ENCODE data around the gene PKHD1.

PKHD1 gene

GRCh38 chr6:51929934-51930574 lies 157.4 kb downstream of the PKHD1 start:
- TF ChIP-seq GATA2 (IDR thresholded peaks at IDR 0.05; ENCODE audit: low read depth, low read length) = no peak
- no peak for TF ChIP-seq GATA3 (IDR thresholded peaks at IDR 0.05; ENCODE audit: low read depth, low read length)

DNA sequence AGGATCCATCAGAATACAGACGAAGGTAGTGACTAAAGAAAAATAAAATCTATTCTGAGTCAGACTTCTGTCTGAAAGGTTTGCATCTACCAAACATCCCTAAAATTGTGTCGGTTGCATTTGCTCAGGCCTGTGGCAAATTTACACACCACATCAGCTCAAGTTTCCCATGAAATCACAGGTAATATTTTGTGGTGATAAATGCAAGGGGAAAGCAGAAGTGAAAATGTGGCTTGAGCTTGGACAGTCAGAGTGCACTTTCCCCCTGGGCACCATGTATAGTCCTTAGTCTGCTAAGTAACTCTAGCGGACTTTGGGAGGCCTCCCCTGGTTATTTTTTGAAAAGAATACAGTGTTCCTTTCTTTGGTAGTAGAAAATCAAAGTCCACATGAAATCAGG lies 159.1 kb downstream of the PKHD1 start:
- no peak for TF ChIP-seq GATA3 (IDR thresholded peaks at IDR 0.05; ENCODE audit: low read depth, low read length)
- no peak for TF ChIP-seq GATA2 (IDR thresholded peaks at IDR 0.05; ENCODE audit: low read depth, low read length)

GRCh38 chr6:51927450-51927849 lies 160.0 kb downstream of the PKHD1 start:
- no peak for TF ChIP-seq GATA3 (IDR thresholded peaks at IDR 0.05; ENCODE audit: low read depth, low read length)
- TF ChIP-seq GATA2 (IDR thresholded peaks at IDR 0.05; ENCODE audit: low read depth, low read length) = no peak

DNA sequence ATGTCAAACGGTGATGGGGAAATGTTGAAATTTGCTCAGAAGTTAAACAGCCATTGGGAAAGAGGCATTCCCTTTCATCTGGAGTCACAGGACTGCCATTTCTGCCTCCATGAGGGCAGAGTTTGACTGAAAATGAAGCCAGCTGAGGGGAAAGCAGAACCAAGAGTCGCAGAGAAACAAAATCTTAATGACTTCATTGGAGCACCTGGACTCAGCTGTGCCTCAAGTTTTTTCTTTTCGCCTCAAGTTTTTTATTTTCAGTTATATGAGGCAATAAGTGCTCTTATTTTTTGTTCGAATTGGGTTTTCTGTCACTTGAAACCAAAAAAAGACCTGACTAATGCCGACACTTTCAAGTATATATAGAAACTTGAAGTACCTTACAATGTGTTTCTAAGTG lies 161.3 kb downstream of the PKHD1 start:
- TF ChIP-seq GATA3 (IDR thresholded peaks at IDR 0.05; ENCODE audit: low read depth, low read length) (no peak), GATA2 (IDR thresholded peaks at IDR 0.05; ENCODE audit: low read depth, low read length) (no peak)

DNA sequence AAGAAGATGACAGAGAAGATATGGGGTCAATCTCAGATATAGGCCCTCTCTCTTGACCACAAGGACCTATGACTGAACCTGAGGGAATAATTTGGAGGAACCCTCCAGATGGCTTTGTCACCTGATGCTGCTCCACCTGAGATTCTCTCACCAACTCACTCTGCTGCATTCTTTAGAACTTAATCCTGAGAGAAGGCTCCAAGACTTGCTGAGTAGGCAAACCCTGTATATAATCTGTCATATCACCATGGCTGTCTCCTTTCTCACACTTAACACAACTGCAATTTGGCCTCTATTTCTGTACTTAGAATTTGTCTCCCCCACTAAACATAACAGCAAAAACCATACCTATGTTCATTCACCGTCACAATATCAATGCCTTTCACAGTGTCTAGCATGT lies 172.3 kb downstream of the PKHD1 start:
- TF ChIP-seq GATA2 (IDR thresholded peaks at IDR 0.05; ENCODE audit: low read depth, low read length) (no peak), GATA3 (IDR thresholded peaks at IDR 0.05; ENCODE audit: low read depth, low read length) (no peak)

DNA sequence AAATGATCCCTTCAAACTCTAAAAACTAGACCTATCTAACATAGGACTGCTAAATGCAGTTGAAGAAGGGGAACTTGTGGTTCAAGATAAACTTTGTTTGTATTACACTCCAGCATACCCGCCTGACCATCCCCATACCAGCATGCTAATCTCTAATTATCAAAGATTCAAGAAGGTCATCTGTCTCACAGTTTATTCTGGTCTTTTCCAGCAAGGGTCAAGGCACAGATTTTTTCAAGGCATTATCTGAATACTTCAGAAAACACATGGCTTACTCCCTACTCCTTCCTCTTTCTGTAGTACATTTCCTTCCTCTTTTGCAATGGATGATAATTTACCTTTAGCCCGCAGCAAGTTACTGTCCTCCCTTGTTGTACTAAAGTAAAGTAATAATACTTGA lies 174.1 kb downstream of the PKHD1 start:
- TF ChIP-seq GATA2 (IDR thresholded peaks at IDR 0.05; ENCODE audit: low read depth, low read length) (no peak), GATA3 (IDR thresholded peaks at IDR 0.05; ENCODE audit: low read depth, low read length) (no peak)

GRCh38 chr6:51910851-51911250 lies 176.6 kb downstream of the PKHD1 start:
- no peak for TF ChIP-seq GATA3 (IDR thresholded peaks at IDR 0.05; ENCODE audit: low read depth, low read length)
- no peak for TF ChIP-seq GATA2 (IDR thresholded peaks at IDR 0.05; ENCODE audit: low read depth, low read length)

DNA sequence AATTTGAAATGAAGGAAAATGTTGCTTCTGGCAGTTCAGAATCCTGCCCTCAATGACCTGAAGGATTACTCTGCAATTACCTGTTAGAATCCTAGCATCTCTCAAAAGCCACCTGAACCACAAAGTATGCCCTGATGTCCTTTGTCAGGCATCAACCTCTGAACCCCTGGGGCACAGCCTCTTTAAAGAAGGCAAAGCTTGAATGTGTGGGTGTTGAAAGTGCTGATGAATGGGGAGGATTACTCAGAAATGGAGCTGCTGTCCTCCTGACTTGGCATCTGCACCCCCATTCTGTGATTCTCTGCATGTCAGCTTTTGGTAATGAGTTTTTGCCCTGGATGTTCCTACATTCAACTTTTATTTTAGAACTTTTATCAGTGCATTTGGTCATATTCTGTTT lies 179.2 kb downstream of the PKHD1 start:
- TF ChIP-seq GATA3 (IDR thresholded peaks at IDR 0.05; ENCODE audit: low read depth, low read length) (no peak), GATA2 (IDR thresholded peaks at IDR 0.05; ENCODE audit: low read depth, low read length) (no peak)

DNA sequence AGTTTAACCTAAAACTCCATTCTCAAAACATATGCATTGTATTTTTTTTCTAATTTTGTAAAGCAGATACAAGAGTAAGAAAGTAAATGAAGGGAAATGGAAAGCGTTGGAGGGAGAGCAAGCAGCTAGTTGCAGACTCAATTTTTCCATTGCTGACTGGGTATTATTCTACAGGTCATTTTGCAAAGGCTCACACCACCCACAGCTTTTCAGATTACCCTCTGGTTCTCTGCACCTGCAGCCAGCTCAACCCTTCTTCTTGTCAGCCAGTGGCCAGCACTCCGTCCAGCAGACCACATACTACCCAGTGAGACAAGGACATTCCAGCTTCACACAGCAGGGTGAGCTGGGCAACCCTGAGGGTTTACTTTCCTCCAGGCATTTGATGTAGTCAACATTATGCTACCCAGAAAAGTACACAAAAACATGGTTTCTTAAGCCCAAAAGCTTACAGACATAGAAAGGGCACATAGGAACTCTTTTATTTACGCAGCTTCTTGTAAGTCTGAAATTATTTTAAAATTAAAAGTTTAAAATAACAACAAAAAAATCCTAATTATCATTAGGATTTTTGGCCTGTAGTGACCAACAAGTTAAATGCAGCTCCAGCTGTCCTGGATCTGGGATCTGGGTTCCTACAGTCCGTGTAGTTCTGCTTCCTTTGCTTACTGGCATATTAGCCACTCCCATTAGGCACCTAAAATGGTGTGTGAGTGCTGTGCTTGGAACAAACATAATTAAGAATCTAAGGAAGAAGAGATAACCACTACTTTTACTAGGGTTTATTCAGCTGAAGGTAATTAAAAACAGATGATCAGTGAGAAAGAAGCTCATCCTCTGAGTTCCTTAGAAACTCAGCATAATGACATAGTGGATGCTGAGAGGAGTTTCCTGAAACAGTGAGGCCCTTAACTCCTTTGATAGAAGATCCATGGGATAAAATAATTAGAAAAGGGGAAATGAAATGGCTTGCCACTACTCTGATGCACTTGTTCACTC lies 185.3 kb downstream of the PKHD1 start:
- TF ChIP-seq GATA3 (IDR thresholded peaks at IDR 0.05; ENCODE audit: low read depth, low read length) (no peak), GATA2 (IDR thresholded peaks at IDR 0.05; ENCODE audit: low read depth, low read length) (no peak)

DNA sequence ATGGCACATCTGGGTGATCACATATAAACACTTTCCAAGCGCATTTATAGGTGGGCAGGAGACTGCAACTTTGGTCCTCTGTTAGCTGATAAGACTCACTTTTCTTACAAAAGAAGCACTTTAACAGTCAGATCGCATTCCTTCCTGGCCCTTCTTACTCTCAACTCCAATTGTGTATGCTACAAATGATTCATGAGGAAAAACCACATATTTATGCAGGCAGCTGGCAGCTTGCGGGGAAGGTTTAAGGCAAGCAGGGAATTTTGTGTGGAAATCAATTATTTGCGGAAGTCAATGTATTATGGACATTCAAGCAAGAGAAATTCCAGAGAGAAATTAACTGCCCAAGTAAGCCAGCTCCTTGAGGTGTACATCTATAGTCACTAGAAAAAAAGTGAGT lies 194.0 kb downstream of the PKHD1 start:
- TF ChIP-seq GATA3 (IDR thresholded peaks at IDR 0.05; ENCODE audit: low read depth, low read length) (no peak), GATA2 (IDR thresholded peaks at IDR 0.05; ENCODE audit: low read depth, low read length) (no peak)

GRCh38 chr6:51892750-51893149 lies 194.7 kb downstream of the PKHD1 start:
- no peak for TF ChIP-seq GATA2 (IDR thresholded peaks at IDR 0.05; ENCODE audit: low read depth, low read length)
- no peak for TF ChIP-seq GATA3 (IDR thresholded peaks at IDR 0.05; ENCODE audit: low read depth, low read length)

DNA sequence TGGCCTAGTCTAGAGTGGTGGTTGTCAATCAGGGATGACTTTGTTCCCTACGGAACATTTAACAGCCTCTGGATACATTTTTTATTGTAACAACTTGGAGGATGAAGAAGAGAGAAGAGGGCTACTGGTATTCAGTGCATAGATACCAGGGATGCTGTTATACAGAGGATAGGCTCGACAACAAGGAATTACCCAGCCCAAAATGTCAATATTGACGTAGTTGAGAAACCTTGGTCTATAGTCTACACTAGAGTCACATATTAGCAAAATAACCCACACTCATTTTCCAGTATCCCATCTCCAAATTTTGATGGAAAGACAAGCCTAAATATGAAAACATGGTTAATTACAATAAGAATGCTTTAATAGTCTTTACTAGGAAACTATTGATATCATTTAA lies 195.1 kb downstream of the PKHD1 start:
- no peak for TF ChIP-seq GATA3 (IDR thresholded peaks at IDR 0.05; ENCODE audit: low read depth, low read length)

DNA sequence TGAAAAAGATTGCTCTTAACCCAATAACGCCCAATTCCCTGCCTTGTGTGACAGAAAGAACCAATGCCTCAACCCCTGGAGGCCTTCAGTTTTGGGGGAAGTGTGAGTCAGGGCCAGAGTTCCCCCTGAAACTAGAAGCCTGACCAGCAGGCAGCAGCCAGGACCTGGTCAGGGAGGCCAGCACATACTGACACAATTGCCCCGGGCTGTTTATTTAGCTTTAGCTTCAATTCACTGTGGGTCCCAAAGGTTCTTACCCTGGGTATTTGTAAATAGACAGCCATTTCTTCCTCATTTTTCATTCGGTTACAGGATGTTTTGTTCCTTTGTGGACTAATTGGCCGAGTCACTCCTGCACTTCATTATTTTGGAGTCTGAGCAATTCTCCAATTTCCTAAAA lies 195.6 kb downstream of the PKHD1 start:
- TF ChIP-seq GATA3 (IDR thresholded peaks at IDR 0.05; ENCODE audit: low read depth, low read length) (no peak), GATA2 (IDR thresholded peaks at IDR 0.05; ENCODE audit: low read depth, low read length) (no peak)

GRCh38 chr6:51887859-51888258 lies 199.6 kb downstream of the PKHD1 start:
- no peak for TF ChIP-seq GATA3 (IDR thresholded peaks at IDR 0.05; ENCODE audit: low read depth, low read length)
- TF ChIP-seq GATA2 (IDR thresholded peaks at IDR 0.05; ENCODE audit: low read depth, low read length) = no peak

- no peak for TF ChIP-seq GATA3 (IDR thresholded peaks at IDR 0.05; ENCODE audit: low read depth, low read length)
- TF ChIP-seq GATA2 (IDR thresholded peaks at IDR 0.05; ENCODE audit: low read depth, low read length) = no peak
Measured at GRCh38 chr6:51885957-51886356, 201.5 kb downstream of the PKHD1 start.

All from SH-SY5Y (cell line).